ENCODE data around the gene ERP27.

The ERP27 gene

GRCh38 chr12:14959463-14959862 is 21.1 kb upstream of the ERP27 start:
- peak; percentile 28 for DNase-seq (ENCODE audit: low spot score)

GRCh38 chr12:14959126-14959440 is 20.7 kb upstream of the ERP27 start:
- DNase-seq (ENCODE audit: low spot score) = no peak

GRCh38 chr12:14958361-14959125 is 20.2 kb upstream of the ERP27 start:
- no peak for DNase-seq (ENCODE audit: low spot score)

- no peak for DNase-seq (ENCODE audit: low spot score)
These were observed 19.3 kb upstream of the ERP27 start for GRCh38 chr12:14957551-14958168.

GRCh38 chr12:14956905-14957304 is 18.6 kb upstream of the ERP27 start:
- DNase-seq (ENCODE audit: low spot score) = no peak

GRCh38 chr12:14956024-14956891 is 17.9 kb upstream of the ERP27 start:
- peak; percentile 22 for DNase-seq (ENCODE audit: low spot score)

- DNase-seq (ENCODE audit: low spot score) = no peak
These were observed 15.9 kb upstream of the ERP27 start for GRCh38 chr12:14954269-14954668.

GRCh38 chr12:14953752-14954151 is 15.4 kb upstream of the ERP27 start:
- no peak for DNase-seq (ENCODE audit: low spot score)

GRCh38 chr12:14952299-14952921 is 14.1 kb upstream of the ERP27 start:
- no peak for DNase-seq (ENCODE audit: low spot score)

- DNase-seq (ENCODE audit: low spot score) = no peak
These were observed 13.5 kb upstream of the ERP27 start for GRCh38 chr12:14951851-14952250.

GRCh38 chr12:14950982-14951746 is 12.8 kb upstream of the ERP27 start:
- no peak for DNase-seq (ENCODE audit: low spot score)

GRCh38 chr12:14950421-14950820 is 12.1 kb upstream of the ERP27 start:
- no peak for DNase-seq (ENCODE audit: low spot score)

- no peak for DNase-seq (ENCODE audit: low spot score)
These were observed 11.3 kb upstream of the ERP27 start for GRCh38 chr12:14949631-14950030.

GRCh38 chr12:14948672-14949071 is 10.3 kb upstream of the ERP27 start:
- DNase-seq (ENCODE audit: low spot score) = peak; percentile 44

- DNase-seq (ENCODE audit: low spot score) = no peak
These were observed 8.5 kb upstream of the ERP27 start for GRCh38 chr12:14946861-14947260.

GRCh38 chr12:14946162-14946561 is 7.8 kb upstream of the ERP27 start:
- no peak for DNase-seq (ENCODE audit: low spot score)

- no peak for DNase-seq (ENCODE audit: low spot score)
These were observed 4.0 kb upstream of the ERP27 start for GRCh38 chr12:14942196-14942931.

- no peak for DNase-seq (ENCODE audit: low spot score)
These were observed 3.0 kb upstream of the ERP27 start for GRCh38 chr12:14941369-14941768.

- no peak for DNase-seq (ENCODE audit: low spot score)
These were observed 648 bp downstream of the ERP27 start for GRCh38 chr12:14937689-14938088.

- DNase-seq (ENCODE audit: low spot score) = no peak
These were observed 1.3 kb downstream of the ERP27 start for GRCh38 chr12:14937014-14937413.

Measured in globus pallidus (tissue), 1 donor.